ENCODE results near the gene ZNF740.
A peak's percentile ranks its signal among the peaks of the same experiment; 100 is the strongest.

The ZNF740 gene

DNA sequence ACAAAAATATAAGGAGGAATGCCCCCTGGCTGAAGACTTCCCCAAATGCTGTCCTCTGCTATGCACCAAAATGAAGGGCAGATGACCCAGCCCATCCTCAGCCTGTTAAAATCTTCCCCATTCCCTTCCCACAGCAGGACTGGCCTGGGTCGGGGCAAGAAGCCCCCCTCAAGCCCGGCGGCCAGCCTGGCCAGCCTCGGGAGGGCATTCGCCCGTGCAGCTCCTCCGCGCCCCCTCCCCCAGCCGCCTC, 51.1 kb downstream of the ZNF740 start:
- TF ChIP-seq CSDC2 (CRISPR knock-in tag; IDR thresholded peaks at IDR 0.05), result no peak
- TF ChIP-seq TOX (CRISPR knock-in tag; IDR thresholded peaks at IDR 0.05; ENCODE audit: borderline replicate concordance), result no peak
- TF ChIP-seq ZNF565 (CRISPR knock-in tag; conservative IDR thresholded peaks at IDR 0.05; ENCODE audit: low read depth), result no peak
- TF ChIP-seq ZC3H10 (CRISPR knock-in tag; IDR thresholded peaks at IDR 0.05), result no peak
- no peak for TF ChIP-seq OSR1 (CRISPR knock-in tag; IDR thresholded peaks at IDR 0.05)
- no peak for TF ChIP-seq GLIS3 (CRISPR knock-in tag; IDR thresholded peaks at IDR 0.05)
- no peak for TF ChIP-seq PPARA (CRISPR knock-in tag; IDR thresholded peaks at IDR 0.05; ENCODE audit: borderline replicate concordance)
- no peak for TF ChIP-seq ZFP3 (CRISPR knock-in tag; IDR thresholded peaks at IDR 0.05)
- peak; percentile 26 for ATAC-seq

DNA sequence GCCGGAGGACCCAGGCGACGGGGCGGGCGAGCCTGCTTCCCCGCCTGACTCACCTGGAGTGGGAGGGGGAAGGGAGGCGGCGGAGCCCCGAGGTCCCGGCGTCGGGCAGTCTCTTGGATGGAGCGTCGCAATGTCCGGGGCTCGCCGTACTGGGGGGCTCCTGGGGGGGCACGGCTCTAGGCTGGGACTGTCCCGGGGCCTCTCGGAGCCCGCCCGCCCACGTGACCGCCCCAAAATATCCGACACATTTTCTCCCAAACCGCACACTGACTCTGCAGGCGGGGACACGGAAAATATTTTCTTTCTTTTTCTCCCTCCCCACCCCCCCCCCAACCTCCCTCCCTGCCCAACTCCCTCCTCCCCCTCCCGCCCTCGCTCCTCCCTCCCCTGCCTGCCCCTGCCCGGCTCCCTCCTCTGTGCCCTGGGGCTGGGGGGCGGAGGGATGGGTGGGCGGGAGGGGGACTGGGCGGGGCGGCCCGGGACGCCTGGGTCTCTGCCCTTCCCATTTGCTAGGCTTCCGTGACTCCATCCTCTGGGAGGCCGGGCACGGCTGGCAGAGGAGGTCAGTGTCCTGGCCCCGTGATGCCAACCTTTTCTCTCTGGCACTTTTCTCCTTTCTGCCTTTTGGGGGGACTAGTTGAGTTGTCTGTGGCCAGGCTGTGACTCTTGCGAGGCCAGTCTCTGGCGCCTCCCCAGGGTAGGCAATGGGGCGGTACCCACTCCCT, 51.6 kb downstream of the ZNF740 start, which contains the start of gene RARG:
RARG (minus strand) TSS at position 289 of the 725 bp plus-strand sequence. CDS start 4,664 bp downstream, outside the sequence.
- TF ChIP-seq, protein P1, sequence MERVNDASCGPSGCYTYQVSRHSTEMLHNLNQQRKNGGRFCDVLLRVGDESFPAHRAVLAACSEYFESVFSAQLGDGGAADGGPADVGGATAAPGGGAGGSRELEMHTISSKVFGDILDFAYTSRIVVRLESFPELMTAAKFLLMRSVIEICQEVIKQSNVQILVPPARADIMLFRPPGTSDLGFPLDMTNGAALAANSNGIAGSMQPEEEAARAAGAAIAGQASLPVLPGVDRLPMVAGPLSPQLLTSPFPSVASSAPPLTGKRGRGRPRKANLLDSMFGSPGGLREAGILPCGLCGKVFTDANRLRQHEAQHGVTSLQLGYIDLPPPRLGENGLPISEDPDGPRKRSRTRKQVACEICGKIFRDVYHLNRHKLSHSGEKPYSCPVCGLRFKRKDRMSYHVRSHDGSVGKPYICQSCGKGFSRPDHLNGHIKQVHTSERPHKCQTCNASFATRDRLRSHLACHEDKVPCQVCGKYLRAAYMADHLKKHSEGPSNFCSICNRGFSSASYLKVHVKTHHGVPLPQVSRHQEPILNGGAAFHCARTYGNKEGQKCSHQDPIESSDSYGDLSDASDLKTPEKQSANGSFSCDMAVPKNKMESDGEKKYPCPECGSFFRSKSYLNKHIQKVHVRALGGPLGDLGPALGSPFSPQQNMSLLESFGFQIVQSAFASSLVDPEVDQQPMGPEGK (CRISPR knock-in tag; IDR thresholded peaks at IDR 0.05; ENCODE audit: borderline replicate concordance), result peak; percentile 88; the same call in 1 of the 2 replicates
- TF ChIP-seq GLIS3 (CRISPR knock-in tag; IDR thresholded peaks at IDR 0.05), result no peak
- ATAC-seq, result peak; percentile 83

DNA sequence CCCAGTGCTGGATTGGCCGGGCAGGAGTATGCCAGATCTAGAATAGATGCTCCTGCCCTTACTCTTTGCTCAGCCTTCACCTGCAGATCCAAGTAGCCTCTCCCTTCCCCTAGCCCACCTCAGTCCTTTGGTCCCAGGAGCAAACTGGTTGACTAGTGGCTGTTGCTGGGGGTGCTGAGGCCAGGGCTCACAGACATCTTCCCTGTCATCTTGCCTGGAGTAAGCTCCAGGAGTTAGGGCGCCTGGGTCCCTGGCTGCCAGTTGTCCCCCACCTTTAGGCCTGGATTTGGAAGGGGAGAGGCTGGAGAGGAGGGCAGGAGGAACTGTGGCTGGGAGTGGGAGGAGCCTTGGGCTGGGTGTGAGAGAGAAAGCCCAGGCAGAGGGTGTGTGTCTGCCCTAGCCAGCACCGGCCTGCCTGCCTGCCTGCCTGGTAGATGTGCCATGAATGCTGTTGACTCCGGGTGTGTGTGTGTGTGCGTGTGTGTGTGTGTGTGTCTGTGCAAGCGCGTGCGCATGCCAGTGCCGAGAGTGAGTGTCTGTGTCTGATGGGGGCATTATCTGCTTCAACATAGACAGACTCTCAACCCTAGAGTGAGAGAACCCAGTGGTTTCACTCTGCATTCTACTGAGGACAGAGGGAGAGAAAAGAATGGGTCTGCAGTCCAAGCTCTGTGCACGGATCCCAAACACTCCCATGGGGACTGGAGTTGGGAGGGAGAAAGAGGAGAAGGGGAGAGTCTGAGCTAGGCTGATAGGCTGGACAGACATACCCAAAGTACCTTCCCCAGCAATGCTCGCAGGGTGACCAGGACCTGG, 52.3 kb downstream of the ZNF740 start:
- TF ChIP-seq ZNF8 (CRISPR knock-in tag; IDR thresholded peaks at IDR 0.05), result no peak
- TF ChIP-seq OSR1 (CRISPR knock-in tag; IDR thresholded peaks at IDR 0.05), result no peak
- TF ChIP-seq ARNTL (CRISPR knock-in tag; IDR thresholded peaks at IDR 0.05; ENCODE audit: borderline replicate concordance, low read depth), result no peak
- no peak for TF ChIP-seq PPARA (CRISPR knock-in tag; IDR thresholded peaks at IDR 0.05; ENCODE audit: borderline replicate concordance)
- TF ChIP-seq ZFP3 (CRISPR knock-in tag; IDR thresholded peaks at IDR 0.05), result no peak
- no peak for TF ChIP-seq CSDC2 (CRISPR knock-in tag; IDR thresholded peaks at IDR 0.05)
- no peak for TF ChIP-seq ZNF70 (CRISPR knock-in tag; IDR thresholded peaks at IDR 0.05)
- peak; percentile 77 for ATAC-seq

DNA sequence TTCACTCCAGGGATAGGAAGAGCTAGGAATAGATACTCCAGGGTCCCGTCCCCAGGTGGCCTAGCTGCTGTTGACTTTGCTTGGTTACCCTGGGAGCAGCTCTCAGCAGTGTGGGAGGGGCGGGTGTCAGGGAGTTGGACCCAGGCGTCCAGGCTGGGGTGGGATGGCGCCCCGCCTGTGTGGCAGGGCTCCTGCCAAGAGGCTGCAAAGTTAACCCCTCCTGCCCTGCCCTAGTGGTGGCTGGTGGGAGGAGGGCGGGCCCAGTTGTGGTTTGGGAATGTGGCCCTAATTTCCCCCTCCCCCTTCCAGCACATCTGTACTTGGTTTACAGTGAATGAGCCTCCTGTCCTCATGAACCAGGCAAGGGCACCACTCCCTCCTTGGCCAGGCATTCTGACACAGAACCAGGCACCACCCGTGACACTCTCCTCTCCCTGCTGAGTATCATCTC, 53.2 kb downstream of the ZNF740 start:
- no peak for ATAC-seq
- TF ChIP-seq, protein P2, sequence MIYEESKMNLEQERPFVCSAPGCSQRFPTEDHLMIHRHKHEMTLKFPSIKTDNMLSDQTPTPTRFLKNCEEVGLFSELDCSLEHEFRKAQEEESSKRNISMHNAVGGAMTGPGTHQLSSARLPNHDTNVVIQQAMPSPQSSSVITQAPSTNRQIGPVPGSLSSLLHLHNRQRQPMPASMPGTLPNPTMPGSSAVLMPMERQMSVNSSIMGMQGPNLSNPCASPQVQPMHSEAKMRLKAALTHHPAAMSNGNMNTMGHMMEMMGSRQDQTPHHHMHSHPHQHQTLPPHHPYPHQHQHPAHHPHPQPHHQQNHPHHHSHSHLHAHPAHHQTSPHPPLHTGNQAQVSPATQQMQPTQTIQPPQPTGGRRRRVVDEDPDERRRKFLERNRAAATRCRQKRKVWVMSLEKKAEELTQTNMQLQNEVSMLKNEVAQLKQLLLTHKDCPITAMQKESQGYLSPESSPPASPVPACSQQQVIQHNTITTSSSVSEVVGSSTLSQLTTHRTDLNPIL (CRISPR knock-in tag; IDR thresholded peaks at IDR 0.05; ENCODE audit: low read depth), result no peak
- TF ChIP-seq OSR1 (CRISPR knock-in tag; IDR thresholded peaks at IDR 0.05) (no peak), ZC3H10 (CRISPR knock-in tag; IDR thresholded peaks at IDR 0.05) (no peak), ZFP3 (CRISPR knock-in tag; IDR thresholded peaks at IDR 0.05) (no peak), RARB (CRISPR knock-in tag; IDR thresholded peaks at IDR 0.05) (no peak), ZNF565 (CRISPR knock-in tag; conservative IDR thresholded peaks at IDR 0.05; ENCODE audit: low read depth) (no peak), ZNF70 (CRISPR knock-in tag; IDR thresholded peaks at IDR 0.05) (no peak), ARNTL (CRISPR knock-in tag; IDR thresholded peaks at IDR 0.05; ENCODE audit: borderline replicate concordance, low read depth) (no peak), TOX (CRISPR knock-in tag; IDR thresholded peaks at IDR 0.05; ENCODE audit: borderline replicate concordance) (no peak), ESRRG (CRISPR knock-in tag; IDR thresholded peaks at IDR 0.05) (no peak), SNAI2 (CRISPR knock-in tag; IDR thresholded peaks at IDR 0.05) (no peak), ZNF8 (CRISPR knock-in tag; IDR thresholded peaks at IDR 0.05) (no peak), ZFP30 (CRISPR knock-in tag; IDR thresholded peaks at IDR 0.05) (no peak), BACH2 (CRISPR knock-in tag; IDR thresholded peaks at IDR 0.05; ENCODE audit: borderline replicate concordance) (no peak), ISL1 (CRISPR knock-in tag; IDR thresholded peaks at IDR 0.05) (no peak), GLIS3 (CRISPR knock-in tag; IDR thresholded peaks at IDR 0.05) (no peak)
- TF ChIP-seq, protein P3, sequence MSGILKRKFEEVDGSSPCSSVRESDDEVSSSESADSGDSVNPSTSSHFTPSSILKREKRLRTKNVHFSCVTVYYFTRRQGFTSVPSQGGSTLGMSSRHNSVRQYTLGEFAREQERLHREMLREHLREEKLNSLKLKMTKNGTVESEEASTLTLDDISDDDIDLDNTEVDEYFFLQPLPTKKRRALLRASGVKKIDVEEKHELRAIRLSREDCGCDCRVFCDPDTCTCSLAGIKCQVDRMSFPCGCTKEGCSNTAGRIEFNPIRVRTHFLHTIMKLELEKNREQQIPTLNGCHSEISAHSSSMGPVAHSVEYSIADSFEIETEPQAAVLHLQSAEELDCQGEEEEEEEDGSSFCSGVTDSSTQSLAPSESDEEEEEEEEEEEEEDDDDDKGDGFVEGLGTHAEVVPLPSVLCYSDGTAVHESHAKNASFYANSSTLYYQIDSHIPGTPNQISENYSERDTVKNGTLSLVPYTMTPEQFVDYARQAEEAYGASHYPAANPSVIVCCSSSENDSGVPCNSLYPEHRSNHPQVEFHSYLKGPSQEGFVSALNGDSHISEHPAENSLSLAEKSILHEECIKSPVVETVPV (CRISPR knock-in tag; IDR thresholded peaks at IDR 0.05), result no peak
- TF ChIP-seq, protein P4, sequence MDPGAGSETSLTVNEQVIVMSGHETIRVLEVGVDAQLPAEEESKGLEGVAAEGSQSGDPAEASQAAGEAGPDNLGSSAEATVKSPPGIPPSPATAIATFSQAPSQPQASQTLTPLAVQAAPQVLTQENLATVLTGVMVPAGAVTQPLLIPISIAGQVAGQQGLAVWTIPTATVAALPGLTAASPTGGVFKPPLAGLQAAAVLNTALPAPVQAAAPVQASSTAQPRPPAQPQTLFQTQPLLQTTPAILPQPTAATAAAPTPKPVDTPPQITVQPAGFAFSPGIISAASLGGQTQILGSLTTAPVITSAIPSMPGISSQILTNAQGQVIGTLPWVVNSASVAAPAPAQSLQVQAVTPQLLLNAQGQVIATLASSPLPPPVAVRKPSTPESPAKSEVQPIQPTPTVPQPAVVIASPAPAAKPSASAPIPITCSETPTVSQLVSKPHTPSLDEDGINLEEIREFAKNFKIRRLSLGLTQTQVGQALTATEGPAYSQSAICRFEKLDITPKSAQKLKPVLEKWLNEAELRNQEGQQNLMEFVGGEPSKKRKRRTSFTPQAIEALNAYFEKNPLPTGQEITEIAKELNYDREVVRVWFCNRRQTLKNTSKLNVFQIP (CRISPR knock-in tag; IDR thresholded peaks at IDR 0.05; ENCODE audit: borderline replicate concordance, low read depth), result no peak
- TF ChIP-seq, protein P1 (CRISPR knock-in tag; IDR thresholded peaks at IDR 0.05; ENCODE audit: borderline replicate concordance), result no peak
